Natural killer cell (primary cell): Measurements from ENCODE around the gene AFAP1. TPM values are rescaled to one million over a fixed set of nuclear protein-coding genes. Genes with fewer than 3 reads are reported as not detected.

Experiments
- ATAC-seq, 3 donors: fragments of 150-1000 bp in 2 of 3; fragments of 200-7000 bp in 1 of 3; cut with Tn5 transposase; 1 replicate in 1 of 3; 2 replicates in 2 of 3; pipeline ENCODE4 v1.10.0; 2021; ENCODE audit warnings: mild to moderate bottlenecking in 2 of 3, moderate library complexity in 2 of 3
- DNase-seq, 2 donors: peaks; one replicate each; pipeline versions ENCODE4 v3.0.0 to v3.0.0-alpha.2; 2013 to 2021; ENCODE audit warnings: mixed read lengths in 1 of 2
- H3K27ac ChIP-seq: one replicate; pipeline ENCODE4 v1.5.1; 2013; ENCODE audit warnings: mild to moderate bottlenecking, low read length
- H3K27me3 ChIP-seq: one replicate; pipeline ENCODE4 v1.6.1; 2013; ENCODE audit warnings: low read length; ENCODE audit not compliant: control insufficient read depth, insufficient read depth
- H3K36me3 ChIP-seq: one replicate; pipeline ENCODE4 v1.6.1; 2013; ENCODE audit warnings: low read length; ENCODE audit not compliant: control insufficient read depth, insufficient read depth
- H3K4me1 ChIP-seq: one replicate; pipeline ENCODE4 v1.6.1; 2013; ENCODE audit warnings: low read length; ENCODE audit not compliant: control insufficient read depth, insufficient read depth
- H3K4me3 ChIP-seq: one replicate; pipeline ENCODE4 v1.5.1; 2013; ENCODE audit warnings: low read length
- H3K9me3 ChIP-seq: one replicate; pipeline ENCODE4 v1.6.1; 2013; ENCODE audit warnings: low read length; ENCODE audit not compliant: control insufficient read depth, insufficient read depth
- H3K27ac Mint-ChIP-seq, 2 donors: one replicate each; pipeline ENCODE4 v1.8.0; 2022; ENCODE audit warnings: mild to moderate bottlenecking in 2 of 2, mixed read lengths in 2 of 2, moderate library complexity in 1 of 2
- H3K27me3 Mint-ChIP-seq, 2 donors: one replicate each; pipeline ENCODE4 v1.8.0; 2022; ENCODE audit warnings: low read depth in 2 of 2, mixed read lengths in 2 of 2
- H3K36me3 Mint-ChIP-seq: one replicate; pipeline ENCODE4 v1.8.0; 2022; ENCODE audit warnings: mixed read lengths
- H3K4me1 Mint-ChIP-seq, 2 donors: one replicate each; pipeline ENCODE4 v1.8.0; 2022; ENCODE audit warnings: mixed read lengths in 2 of 2
- H3K4me3 Mint-ChIP-seq: one replicate; pipeline ENCODE4 v1.8.0; 2022; ENCODE audit warnings: mild to moderate bottlenecking, moderate library complexity, mixed read lengths
- H3K9me3 Mint-ChIP-seq, 2 donors: one replicate each; pipeline ENCODE4 v1.8.0; 2022; ENCODE audit warnings: mixed read lengths in 2 of 2
- WGBS: methylation state at CpG from one replicate; pipeline ENCODE4 v1.1.7; 2013; ENCODE audit warnings: missing lambda C conversion rate; ENCODE audit not compliant: insufficient coverage; 5-methylcytosine and 5-hydroxymethylcytosine counted together
- intact Hi-C: fragments of 100-400 bp; cut with micrococcal nuclease; formaldehyde crosslinking; loops from one replicate; pipeline ENCODE4 v1.14.2; 2022
- total RNA-seq, 4 donors: library from RNA; stranded (reverse); fragments of 120-200 nt in 1 of 4; gene quantifications; one replicate each; pipeline versions ENCODE4 v1.2.3 to v1.2.4, GENCODE V29; 2013 to 2022
- TF ChIP-seq, protein P1 (sequence below): fragments of 200-600 bp; IDR thresholded peaks from one replicate; pipeline ENCODE4 v1.8.0; 2022; ENCODE audit warnings: antibody characterized with exemption

Gene AFAP1
- total RNA-seq, 3 donors from 2014 or later (not counting 1 experiment from before 2014, with no cell fraction given): 4.9 to 12.5 (median 9.5) TPM

DNA sequence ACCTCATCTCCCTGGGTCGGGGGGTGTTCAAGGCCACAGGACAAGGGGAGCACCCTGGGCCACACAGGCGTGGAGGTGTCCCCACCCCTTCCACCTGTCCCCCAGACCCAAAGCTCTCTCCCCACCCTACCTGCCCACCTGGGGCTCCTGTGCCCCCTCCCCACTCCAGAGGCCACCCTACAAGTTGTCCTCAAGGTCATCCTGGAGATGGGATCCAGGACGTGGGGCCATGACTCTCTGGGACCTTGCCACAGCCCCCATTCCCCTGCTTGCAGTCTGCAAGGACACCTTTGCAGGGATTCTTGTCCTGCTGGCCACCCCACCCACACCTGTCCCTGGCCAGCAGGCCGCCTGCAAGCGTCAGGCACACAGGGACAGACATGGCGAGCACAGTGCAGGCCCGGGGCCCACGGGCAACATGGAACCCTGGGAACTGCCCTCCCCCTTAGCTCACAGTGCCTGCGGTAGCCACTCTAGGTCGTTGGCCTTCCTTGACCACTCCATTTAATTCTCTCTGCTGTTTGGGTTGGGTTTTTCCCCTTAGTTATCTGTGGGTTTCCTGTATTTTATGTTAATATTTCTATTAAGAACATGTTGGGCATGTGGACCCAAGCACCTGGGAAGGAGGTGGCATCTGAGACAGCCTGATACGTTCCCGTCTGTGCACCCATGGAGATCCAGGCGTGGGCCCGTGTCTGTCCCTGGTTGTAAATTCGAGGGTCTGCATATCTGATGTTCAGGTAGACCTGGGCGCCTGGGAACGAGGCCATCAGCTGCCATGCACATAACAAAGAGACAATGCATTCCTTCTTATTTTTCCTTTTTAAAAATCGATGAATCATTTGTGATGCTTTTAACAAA is 197.5 kb downstream of the AFAP1 start:
- intact Hi-C loops: no loop called here
- TF ChIP-seq, protein P1, sequence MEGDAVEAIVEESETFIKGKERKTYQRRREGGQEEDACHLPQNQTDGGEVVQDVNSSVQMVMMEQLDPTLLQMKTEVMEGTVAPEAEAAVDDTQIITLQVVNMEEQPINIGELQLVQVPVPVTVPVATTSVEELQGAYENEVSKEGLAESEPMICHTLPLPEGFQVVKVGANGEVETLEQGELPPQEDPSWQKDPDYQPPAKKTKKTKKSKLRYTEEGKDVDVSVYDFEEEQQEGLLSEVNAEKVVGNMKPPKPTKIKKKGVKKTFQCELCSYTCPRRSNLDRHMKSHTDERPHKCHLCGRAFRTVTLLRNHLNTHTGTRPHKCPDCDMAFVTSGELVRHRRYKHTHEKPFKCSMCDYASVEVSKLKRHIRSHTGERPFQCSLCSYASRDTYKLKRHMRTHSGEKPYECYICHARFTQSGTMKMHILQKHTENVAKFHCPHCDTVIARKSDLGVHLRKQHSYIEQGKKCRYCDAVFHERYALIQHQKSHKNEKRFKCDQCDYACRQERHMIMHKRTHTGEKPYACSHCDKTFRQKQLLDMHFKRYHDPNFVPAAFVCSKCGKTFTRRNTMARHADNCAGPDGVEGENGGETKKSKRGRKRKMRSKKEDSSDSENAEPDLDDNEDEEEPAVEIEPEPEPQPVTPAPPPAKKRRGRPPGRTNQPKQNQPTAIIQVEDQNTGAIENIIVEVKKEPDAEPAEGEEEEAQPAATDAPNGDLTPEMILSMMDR: no peak
- H3K27me3 ChIP-seq: no peaks in the 10 kb centered on the region
- ATAC-seq (no peak), DNase-seq (no peak)
- no peaks in the 10 kb centered on the region for H3K4me1 Mint-ChIP-seq
- no peaks in the 10 kb centered on the region for H3K9me3 Mint-ChIP-seq
- no peaks in the 10 kb centered on the region for H3K4me1 ChIP-seq
- H3K27ac Mint-ChIP-seq: no peak overlapping the region
- H3K36me3 ChIP-seq: no peaks in the 10 kb centered on the region
- no peaks in the 10 kb centered on the region for H3K36me3 Mint-ChIP-seq
- H3K9me3 ChIP-seq: no peaks in the 10 kb centered on the region
- H3K27me3 Mint-ChIP-seq: peaks cover 0 to 3% of the 10 kb centered on the region in 2 donors
- H3K27ac ChIP-seq: no peak overlapping the region
- WGBS: 87% methylated on average over 17 of the region's 18 CpGs
- H3K4me3 Mint-ChIP-seq: no peak overlapping the region
- H3K4me3 ChIP-seq: no peak overlapping the region

DNA sequence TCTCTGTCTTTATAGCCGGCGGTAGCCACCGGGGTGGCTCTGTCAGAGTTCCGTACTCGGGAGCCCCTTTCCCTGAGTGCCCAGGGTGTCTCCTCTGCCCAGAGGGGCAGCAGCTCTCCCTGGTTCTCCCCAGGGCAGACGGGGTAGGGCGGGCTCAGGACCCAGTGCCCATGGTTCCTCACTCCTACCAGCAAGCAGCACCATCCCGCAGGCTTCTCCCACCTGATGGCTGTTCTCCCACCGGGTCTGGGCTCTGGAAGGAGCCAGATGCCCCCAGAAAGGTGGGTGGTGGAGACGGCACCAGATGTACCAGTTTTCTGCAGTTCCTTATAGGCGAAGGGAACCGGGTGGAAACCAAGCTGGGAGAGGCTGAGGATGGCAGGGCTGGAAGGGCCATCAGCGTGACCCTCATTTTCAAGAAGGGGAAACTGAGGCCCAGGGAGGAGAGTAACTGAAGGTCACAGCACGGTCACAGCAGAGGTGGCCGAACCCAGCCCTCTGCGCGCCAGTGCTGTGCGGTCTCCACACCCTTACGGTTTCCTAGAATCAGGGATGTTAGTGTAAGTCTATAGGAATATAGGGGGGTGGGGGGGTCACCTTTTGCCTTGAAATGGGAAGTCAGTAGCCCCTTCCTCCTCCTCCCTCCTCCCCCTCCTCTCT is 198.7 kb downstream of the AFAP1 start:
- H3K36me3 Mint-ChIP-seq: no peaks in the 10 kb centered on the region
- ATAC-seq: no peak
- no peaks in the 10 kb centered on the region for H3K4me1 Mint-ChIP-seq
- no peak overlapping the region for H3K27ac ChIP-seq
- TF ChIP-seq, protein P1: no peak
- no peak for DNase-seq
- H3K27ac Mint-ChIP-seq: no peak overlapping the region
- H3K36me3 ChIP-seq: no peaks in the 10 kb centered on the region
- no peaks in the 10 kb centered on the region for H3K4me1 ChIP-seq
- WGBS: 92% methylated on average over 18 of the region's 19 CpGs
- H3K27me3 Mint-ChIP-seq: no peaks in the 10 kb centered on the region
- no peaks in the 10 kb centered on the region for H3K9me3 ChIP-seq
- no peaks in the 10 kb centered on the region for H3K27me3 ChIP-seq
- H3K4me3 Mint-ChIP-seq: no peak overlapping the region
- no peaks in the 10 kb centered on the region for H3K9me3 Mint-ChIP-seq
- no peak overlapping the region for H3K4me3 ChIP-seq
- intact Hi-C loops: no loop called here

DNA sequence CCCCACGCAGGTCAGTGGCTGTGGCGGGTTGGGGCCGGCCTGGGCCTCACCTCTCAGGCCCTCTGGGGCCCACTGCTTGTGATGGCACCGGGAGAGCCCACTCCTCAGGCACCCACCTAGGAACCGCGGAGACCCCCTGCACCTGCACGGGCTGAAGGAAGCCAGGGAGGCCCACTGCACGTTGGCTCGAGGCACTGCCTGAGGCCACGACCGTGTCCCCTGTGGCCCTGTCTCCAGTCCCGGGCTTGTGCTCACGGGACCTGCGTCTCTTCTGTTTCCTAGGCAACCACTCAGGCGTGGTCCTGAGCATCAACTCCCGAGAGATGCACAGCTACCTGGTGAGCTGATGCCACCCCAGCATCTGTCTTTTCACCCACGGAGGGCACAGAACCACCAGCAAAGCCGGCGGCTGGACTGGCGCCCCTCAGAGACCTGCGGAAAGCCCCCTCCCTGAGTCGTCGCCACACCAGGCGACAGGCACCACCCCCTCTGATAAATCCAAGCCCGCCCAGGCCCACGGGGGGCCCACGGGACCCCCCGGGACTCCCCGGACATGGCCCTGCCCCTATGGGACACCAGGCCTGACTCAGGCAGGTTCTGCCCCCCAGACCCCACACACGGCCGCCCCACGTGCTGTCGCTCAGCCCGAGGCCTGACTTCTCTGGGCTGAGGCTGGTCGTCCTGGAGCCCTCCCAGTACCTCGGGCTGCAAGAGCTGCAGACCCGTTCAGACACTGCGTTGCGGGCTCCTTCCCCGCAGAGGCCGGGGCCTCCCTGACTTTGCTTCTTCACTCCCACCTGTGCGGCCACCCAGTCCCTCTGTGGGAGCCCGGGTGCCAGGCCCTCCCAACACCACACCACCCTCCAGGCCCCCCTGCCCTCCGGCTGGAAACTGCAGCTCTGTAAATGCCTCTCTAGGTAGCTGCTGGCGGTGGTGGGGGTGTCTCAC is 199.5 kb downstream of the AFAP1 start:
- H3K4me1 ChIP-seq: no peaks in the 10 kb centered on the region
- ATAC-seq: no peak
- H3K4me3 ChIP-seq: no peak overlapping the region
- H3K4me1 Mint-ChIP-seq: no peaks in the 10 kb centered on the region
- no peak overlapping the region for H3K4me3 Mint-ChIP-seq
- H3K36me3 ChIP-seq: no peaks in the 10 kb centered on the region
- 85% methylated on average over 45 of the region's 45 CpGs for WGBS
- TF ChIP-seq, protein P1: no peak
- no peaks in the 10 kb centered on the region for H3K9me3 ChIP-seq
- H3K36me3 Mint-ChIP-seq: no peaks in the 10 kb centered on the region
- no peaks in the 10 kb centered on the region for H3K27me3 Mint-ChIP-seq
- no peaks in the 10 kb centered on the region for H3K27me3 ChIP-seq
- H3K9me3 Mint-ChIP-seq: no peaks in the 10 kb centered on the region
- intact Hi-C loops: no loop called here
- no peak for DNase-seq
- no peak overlapping the region for H3K27ac ChIP-seq
- H3K27ac Mint-ChIP-seq: no peak overlapping the region
